Activated T-helper 1 cell treated with Interleukin-2 at 50 U/mL for 16 hours (primary cell): Measurements from ENCODE around the gene COL15A1.

Experiments used
- DNase-seq: peaks from one replicate; pipeline ENCODE4 v3.0.0-alpha.2; 2020; ENCODE audit warnings: low read depth

COL15A1 gene

DNA sequence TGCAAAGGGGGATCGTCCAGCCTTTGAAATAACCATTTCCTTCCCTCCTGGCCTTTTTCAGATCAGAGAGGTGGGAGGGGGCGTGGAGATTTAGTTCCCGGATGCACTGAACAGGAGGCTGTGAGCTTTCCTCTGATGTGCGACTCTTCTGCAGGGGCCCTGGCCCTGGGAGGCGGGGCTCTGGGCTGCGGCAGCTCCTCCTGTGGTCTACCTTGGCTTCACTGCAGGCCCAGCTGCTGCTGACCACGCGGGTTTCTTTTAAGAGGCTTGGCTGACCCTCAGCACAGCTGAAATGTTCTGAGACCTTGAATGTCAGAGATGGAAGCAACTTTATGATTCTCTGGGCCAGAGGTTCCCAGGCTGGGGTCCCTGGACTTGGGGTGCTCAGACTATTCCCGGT is 27.0 kb upstream of the COL15A1 start:
- no peak for DNase-seq

GRCh38 chr9:98917746-98918487 is 25.8 kb upstream of the COL15A1 start:
- DNase-seq = no peak

GRCh38 chr9:98921732-98922131 is 22.0 kb upstream of the COL15A1 start:
- no peak for DNase-seq

GRCh38 chr9:98922721-98923435 is 20.8 kb upstream of the COL15A1 start:
- no peak for DNase-seq

- DNase-seq = no peak
Measured at GRCh38 chr9:98923451-98924123, 20.1 kb upstream of the COL15A1 start.

GRCh38 chr9:98924946-98925820 is 18.5 kb upstream of the COL15A1 start:
- DNase-seq = no peak

DNA sequence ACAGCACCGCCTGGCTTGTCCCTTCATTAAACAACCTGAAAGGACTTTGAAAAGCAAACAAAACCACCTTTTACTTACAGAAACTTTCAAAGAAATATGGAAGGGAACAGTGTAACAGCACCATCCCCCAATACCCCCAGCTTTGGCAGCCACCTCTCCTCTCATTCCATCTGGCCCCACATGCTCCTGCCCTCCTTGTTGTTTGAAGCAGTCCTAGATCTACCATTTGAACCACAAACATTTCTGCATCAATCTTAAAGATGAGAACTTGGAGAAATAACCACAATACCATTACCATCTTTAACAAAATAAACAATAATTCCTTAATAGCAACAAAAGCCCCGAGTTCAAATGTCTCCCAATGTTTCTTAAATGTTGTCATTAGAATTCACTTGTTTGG is 17.8 kb upstream of the COL15A1 start:
- no peak for DNase-seq

DNA sequence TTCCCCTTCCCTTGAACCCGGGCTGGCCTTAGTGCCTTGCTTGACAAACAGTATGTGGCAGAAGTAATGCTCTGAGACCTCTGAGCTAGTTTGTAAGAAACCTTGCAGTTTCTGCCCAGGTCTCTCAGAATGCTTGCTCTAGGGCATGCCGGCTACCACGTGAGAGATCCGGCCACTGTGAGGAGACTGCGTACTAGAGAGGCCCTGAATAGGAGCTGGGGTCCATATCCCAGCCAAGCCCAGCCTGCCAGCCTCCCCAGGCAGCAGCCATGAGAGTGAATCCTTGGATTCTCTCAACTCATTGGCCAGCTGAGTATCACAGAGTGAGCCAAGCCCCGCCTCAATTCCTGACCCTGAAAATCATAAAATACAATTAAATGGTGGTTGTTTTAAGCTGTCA is 16.0 kb upstream of the COL15A1 start:
- no peak for DNase-seq

- no peak for DNase-seq
Measured at GRCh38 chr9:98929071-98929470, 14.6 kb upstream of the COL15A1 start.

- DNase-seq = no peak
Measured at GRCh38 chr9:98929895-98930341, 13.8 kb upstream of the COL15A1 start.

DNA sequence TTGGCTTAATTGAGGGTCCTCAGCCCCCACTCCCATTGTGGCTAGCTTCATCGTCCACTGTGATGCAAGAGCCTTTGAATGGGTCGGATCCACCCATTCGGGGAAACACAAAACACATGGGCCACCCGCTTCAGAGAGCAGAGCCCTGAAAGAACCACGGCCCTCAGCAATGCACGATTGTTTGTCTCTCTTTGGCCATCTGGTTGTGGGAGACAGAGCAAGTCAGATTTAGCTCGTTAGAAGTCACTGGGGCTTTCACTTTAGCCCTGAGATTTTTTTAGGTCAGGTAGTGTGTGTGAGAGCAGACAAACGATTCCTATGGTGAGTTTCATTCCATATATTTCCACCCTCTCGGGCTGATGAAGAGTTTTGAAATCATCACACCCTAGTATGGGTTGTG is 12.9 kb upstream of the COL15A1 start:
- DNase-seq = no peak

GRCh38 chr9:98931600-98932389 is 11.9 kb upstream of the COL15A1 start:
- no peak for DNase-seq

- DNase-seq = no peak
Measured at GRCh38 chr9:98933185-98933584, 10.5 kb upstream of the COL15A1 start.

- DNase-seq = no peak
Measured at GRCh38 chr9:98933890-98934289, 9.8 kb upstream of the COL15A1 start.

DNA sequence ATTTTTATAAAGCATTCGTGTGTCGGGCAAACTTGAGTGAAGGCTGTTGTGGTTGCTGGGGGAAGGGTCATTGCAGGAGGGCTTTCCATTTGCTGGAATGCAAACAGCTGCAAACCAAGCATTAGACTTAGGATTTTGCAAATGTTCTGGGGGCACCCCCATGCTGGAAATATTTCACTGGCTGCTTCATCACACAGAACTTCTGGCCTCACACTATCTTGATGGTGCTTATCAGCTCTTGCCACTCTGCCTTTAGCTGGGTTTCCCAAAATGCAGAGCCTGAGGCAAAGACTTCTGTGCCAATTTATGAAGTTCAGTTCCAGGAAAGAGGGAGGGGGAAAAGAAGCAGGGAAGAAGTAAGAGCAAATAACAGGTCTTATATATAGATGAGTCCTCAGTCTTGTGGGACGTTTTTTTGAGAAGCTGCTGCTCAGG is 8.6 kb upstream of the COL15A1 start:
- no peak for DNase-seq

- no peak for DNase-seq
Measured at GRCh38 chr9:98940276-98940675, 3.4 kb upstream of the COL15A1 start.

DNA sequence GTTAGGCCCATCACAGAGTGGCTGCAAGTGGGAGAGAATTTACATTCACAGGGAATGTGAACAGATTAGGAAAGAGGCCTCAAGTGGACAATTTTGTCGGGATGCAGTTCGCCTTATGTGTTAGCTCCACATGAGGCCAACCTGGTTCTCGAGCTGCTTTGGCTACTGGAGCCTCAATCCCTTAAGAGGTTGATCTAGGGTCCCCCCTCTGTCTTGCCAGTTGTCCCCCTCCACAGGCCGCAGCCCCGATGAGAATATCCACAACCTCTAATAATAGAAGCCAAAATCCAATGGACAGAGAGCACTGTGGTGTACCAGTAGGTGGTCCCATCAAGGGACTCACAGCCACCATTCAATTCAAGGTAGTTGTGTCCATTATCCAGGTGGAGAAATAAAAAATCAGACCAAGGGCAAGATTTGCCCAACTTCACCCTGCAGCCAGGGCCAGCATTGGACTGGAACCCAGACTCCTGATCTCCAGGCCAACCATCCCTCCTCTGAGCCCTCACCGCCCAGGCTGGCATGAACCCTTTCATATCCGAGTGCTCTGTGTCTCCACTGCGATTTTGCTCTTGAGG is 1.7 kb upstream of the COL15A1 start:
- no peak for DNase-seq

- DNase-seq = no peak
Measured at GRCh38 chr9:98942906-98943681, 613 bp upstream of the COL15A1 start.

GRCh38 chr9:98944057-98944733 is 488 bp downstream of the COL15A1 start:
- DNase-seq = no peak

DNA sequence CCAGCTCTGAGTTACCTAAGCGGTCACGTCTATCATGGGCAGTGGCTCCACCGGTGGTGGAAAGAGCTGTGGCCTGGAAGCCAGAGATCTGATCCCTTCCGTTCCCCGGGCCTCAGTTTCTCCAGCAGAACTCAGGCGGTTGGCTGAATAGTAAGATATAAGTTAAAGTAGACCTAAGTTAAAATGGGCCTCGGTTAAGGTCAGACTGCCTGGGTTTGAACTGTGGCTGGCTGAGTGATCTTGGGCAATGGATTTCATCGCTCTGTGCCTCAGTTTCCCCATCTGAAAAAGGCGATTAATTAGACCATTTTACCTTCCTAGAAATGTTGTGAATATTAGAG is 997 bp downstream of the COL15A1 start:
- no peak for DNase-seq
